A673 (cell line): ENCODE measurements around the gene SORCS1. TPM values are rescaled to one million over a fixed set of nuclear protein-coding genes. Genes with fewer than 3 reads are reported as not detected.

Experiments used
- Bru-seq: library from RNA; stranded (reverse); fragments of 400-500 nt; gene quantifications from one replicate; lab custom pipeline; 2021; lab: Mats Ljungman, UMichigan
- BruChase-seq, 2 experiments: library from RNA; stranded (reverse); fragments of 400-500 nt; gene quantifications; one replicate each; lab custom pipeline; 2021; lab: Mats Ljungman, UMichigan
- BruUV-seq: library from RNA; stranded (reverse); fragments of 400-500 nt; replicated peaks from 2 replicates; lab custom pipeline; 2021; lab: Mats Ljungman, UMichigan
- CTCF ChIA-PET: fragments of 300-600 bp; sonication (Branson Sonifier 250); formaldehyde crosslinking; loops from one replicate; lab custom pipeline; 2022; ENCODE audit warnings: antibody characterized with exemption; lab: Charles Lee
- POLR2A ChIA-PET: fragments of 300-600 bp; sonication (Branson Sonifier 250); formaldehyde crosslinking; loops from one replicate; lab custom pipeline; 2022; ENCODE audit warnings: antibody characterized with exemption; ENCODE audit not compliant: low non-redundant PET; lab: Charles Lee
- DNase-seq: peaks from one replicate; pipeline ENCODE4 v3.0.0-alpha.2; 2015; ENCODE audit warnings: low spot score
- H3K27ac ChIP-seq: fragments of 200-600 bp; sonication (generic); 2 replicates; pipeline ENCODE4 v1.5.1; 2016; ENCODE audit warnings: mixed run types, low read depth, mild to moderate bottlenecking, mixed read lengths, antibody characterized with exemption, low read length; ENCODE audit not compliant: poor library complexity, severe bottlenecking
- H3K27me3 ChIP-seq: fragments of 200-600 bp; sonication (generic); replicated peaks from 2 replicates; pipeline ENCODE4 v1.6.1; 2017; ENCODE audit warnings: mixed run types, low read depth, mild to moderate bottlenecking, mixed read lengths, antibody characterized with exemption, low read length; ENCODE audit not compliant: insufficient read depth, poor library complexity
- H3K36me3 ChIP-seq: fragments of 200-600 bp; sonication (generic); 2 replicates; pipeline ENCODE4 v1.6.1; 2016; ENCODE audit warnings: mixed run types, mild to moderate bottlenecking, mixed read lengths, antibody characterized with exemption, low read length; ENCODE audit not compliant: insufficient read depth, poor library complexity, severe bottlenecking
- H3K4me1 ChIP-seq: fragments of 200-600 bp; sonication (generic); 2 replicates; pipeline ENCODE4 v1.6.1; 2017; ENCODE audit warnings: mixed run types, mild to moderate bottlenecking, mixed read lengths, antibody characterized with exemption, low read length; ENCODE audit not compliant: insufficient read depth, poor library complexity, severe bottlenecking
- H3K4me3 ChIP-seq: fragments of 200-600 bp; sonication (generic); 2 replicates; pipeline ENCODE4 v1.5.1; 2016; ENCODE audit warnings: low read depth, mixed run types, mild to moderate bottlenecking, mixed read lengths, low read length; ENCODE audit not compliant: poor library complexity, severe bottlenecking
- H3K9me3 ChIP-seq: fragments of 200-600 bp; sonication (generic); 2 replicates; pipeline ENCODE4 v1.6.1; 2016; ENCODE audit warnings: mixed run types, low read depth, mild to moderate bottlenecking, mixed read lengths, antibody characterized with exemption, low read length; ENCODE audit not compliant: poor library complexity, severe bottlenecking
- EZH2 ChIP-seq: fragments of 200-600 bp; sonication (generic); IDR thresholded peaks from 2 replicates; pipeline ENCODE4 v1.6.1; 2017; ENCODE audit warnings: borderline replicate concordance, low read depth, mild to moderate bottlenecking, mixed read lengths, antibody characterized with exemption, low read length; ENCODE audit not compliant: poor library complexity, severe bottlenecking
- intact Hi-C: fragments of 100-400 bp; cut with micrococcal nuclease; formaldehyde crosslinking; loops from one replicate; pipeline ENCODE4 v1.10.0; 2022; ENCODE audit not compliant: unreplicated experiment
- long read RNA-seq: library from polyadenylated mRNA; stranded (forward); transcript quantifications from one replicate; pipeline ENCODE4 v2.0.0, GENCODE V29; 2022
- total RNA-seq: library from RNA; stranded (reverse); gene quantifications from 2 replicates; pipeline ENCODE4 v1.2.3, GENCODE V29; 2021
- TF ChIP-seq, protein P1 (sequence below): fragments of 300-800, 200-600 bp; sonication (generic); conservative IDR thresholded peaks from 2 replicates; pipeline ENCODE4 v1.5.1; 2017; ENCODE audit warnings: low read depth, mild to moderate bottlenecking, antibody characterized with exemption, low read length, moderate library complexity, mixed read lengths

Gene SORCS1
- total RNA-seq (0.34 and 0.50 TPM in 2 replicates), Bru-seq, nascent RNA (percentile 18 among the genes with signal in this experiment), BruChase-seq, experiment 1, labeled RNA remaining after a 2-hour chase (percentile 17 among the genes with signal in this experiment), BruChase-seq, experiment 2, labeled RNA remaining after a 6-hour chase (percentile 16 among the genes with signal in this experiment)
- long read RNA-seq, result 0 reads

DNA sequence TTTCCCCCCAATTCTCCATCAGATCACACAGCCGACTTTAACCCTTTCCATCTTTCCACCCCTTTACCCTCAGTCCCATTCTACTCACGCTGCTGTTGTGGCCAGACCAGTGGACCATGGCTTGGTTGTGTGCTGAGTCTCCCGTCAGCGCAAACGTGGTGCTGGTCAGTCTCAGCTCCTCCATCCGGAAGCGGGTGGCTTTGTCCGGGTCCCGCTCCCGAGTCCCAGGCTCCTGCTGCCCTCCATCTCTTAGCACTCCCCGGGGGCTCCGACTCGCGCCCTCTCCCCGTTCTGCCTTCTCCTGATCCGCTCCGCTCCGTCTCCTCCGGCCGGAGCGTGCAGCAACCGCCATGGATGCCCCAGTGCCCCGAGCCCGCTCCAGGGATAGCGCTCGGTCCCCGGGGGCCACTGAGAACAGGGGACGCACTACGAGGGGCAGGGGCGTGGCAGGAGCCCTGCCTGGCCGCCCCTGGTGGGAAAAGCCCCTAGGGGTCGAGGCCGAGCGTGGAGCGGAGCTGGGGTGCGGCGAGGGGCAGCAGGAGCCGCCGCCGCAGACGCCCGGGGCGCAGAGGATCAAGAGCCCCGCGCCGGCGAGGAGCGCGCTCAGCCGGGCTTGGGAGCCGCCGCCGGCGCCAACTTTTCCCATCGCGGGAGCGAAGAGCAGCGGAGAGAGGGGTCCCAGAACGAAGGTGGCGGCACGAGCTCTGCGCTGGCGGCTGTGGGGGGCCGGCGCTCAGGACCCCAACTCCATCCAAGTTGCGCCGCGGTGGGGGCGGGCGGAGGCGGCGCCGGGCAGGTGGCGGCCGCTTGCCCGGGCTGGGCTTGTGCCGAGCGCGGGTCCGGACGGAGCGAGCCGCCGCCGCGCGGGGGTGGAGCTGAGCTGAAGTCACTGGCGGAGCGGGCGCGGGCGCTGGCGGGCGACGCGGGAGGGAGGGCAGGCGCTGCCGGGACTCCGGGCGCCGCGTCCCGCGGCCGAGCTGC, at the start of gene SORCS1:
TSS of gene SORCS1 (minus strand) at position 826 of the 981 bp plus-strand sequence.
- DNase-seq, result peak; percentile 52
- peak; percentile 79 for TF ChIP-seq EZH2
- TF ChIP-seq, protein P1, sequence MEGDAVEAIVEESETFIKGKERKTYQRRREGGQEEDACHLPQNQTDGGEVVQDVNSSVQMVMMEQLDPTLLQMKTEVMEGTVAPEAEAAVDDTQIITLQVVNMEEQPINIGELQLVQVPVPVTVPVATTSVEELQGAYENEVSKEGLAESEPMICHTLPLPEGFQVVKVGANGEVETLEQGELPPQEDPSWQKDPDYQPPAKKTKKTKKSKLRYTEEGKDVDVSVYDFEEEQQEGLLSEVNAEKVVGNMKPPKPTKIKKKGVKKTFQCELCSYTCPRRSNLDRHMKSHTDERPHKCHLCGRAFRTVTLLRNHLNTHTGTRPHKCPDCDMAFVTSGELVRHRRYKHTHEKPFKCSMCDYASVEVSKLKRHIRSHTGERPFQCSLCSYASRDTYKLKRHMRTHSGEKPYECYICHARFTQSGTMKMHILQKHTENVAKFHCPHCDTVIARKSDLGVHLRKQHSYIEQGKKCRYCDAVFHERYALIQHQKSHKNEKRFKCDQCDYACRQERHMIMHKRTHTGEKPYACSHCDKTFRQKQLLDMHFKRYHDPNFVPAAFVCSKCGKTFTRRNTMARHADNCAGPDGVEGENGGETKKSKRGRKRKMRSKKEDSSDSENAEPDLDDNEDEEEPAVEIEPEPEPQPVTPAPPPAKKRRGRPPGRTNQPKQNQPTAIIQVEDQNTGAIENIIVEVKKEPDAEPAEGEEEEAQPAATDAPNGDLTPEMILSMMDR, result no peak
- ChIA-PET CTCF (no interaction called here), POLR2A (no interaction called here)
- intact Hi-C loops, result no loop called here
- BruUV-seq, result no TSS peak
- Histone ChIP-seq H3K36me3 (no peaks in the 10 kb centered on the region), H3K4me1 (peaks cover 4% of the 10 kb centered on the region), H3K27me3 (peaks cover 67% of the 10 kb centered on the region), H3K4me3 (peak within 1 kb of the TSS; percentile 50), H3K9me3 (no peaks in the 10 kb centered on the region), H3K27ac (no peak within 1 kb of the TSS)

DNA sequence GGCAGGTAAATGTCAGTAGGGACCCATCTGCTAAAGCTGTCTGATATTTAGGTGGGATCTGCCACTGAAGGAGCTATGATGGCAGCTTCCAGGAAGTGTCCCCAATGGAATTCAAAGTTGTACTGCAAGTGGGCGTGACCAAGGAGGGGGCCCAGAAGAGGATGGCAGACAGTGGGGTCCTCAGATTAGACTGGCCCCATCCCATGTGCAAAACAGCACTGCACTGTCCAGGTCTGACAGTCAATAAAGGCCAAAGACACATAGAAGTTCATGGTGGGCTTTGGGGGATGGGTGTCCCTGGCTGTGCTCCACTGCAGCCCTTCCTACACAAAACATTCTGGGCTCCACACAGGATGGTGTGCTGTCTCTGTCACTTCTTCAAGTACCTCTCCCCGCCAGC, 49.8 kb upstream of the SORCS1 start:
- H3K4me3 ChIP-seq, result no peak overlapping the region
- no peaks in the 10 kb centered on the region for H3K27me3 ChIP-seq
- H3K4me1 ChIP-seq, result no peaks in the 10 kb centered on the region
- intact Hi-C loops, result no loop called here
- H3K27ac ChIP-seq, result no peak overlapping the region
- no peaks in the 10 kb centered on the region for H3K9me3 ChIP-seq
- no peak for DNase-seq
- POLR2A ChIA-PET, result no interaction called here
- CTCF ChIA-PET, result no interaction called here
- no TSS peak for BruUV-seq
- no peaks in the 10 kb centered on the region for H3K36me3 ChIP-seq
- no peak for TF ChIP-seq EZH2
- TF ChIP-seq, protein P1, result no peak

- no TSS peak for BruUV-seq
- ChIA-PET POLR2A (no interaction called here), CTCF (no interaction called here)
- no peak for DNase-seq
- Histone ChIP-seq H3K4me3 (no peak overlapping the region), H3K27ac (no peak overlapping the region), H3K4me1 (no peaks in the 10 kb centered on the region), H3K27me3 (no peaks in the 10 kb centered on the region), H3K36me3 (no peaks in the 10 kb centered on the region), H3K9me3 (no peaks in the 10 kb centered on the region)
- TF ChIP-seq EZH2, result no peak
- TF ChIP-seq, protein P1, result no peak
- intact Hi-C loops, result no loop called here
These were observed 49.4 kb upstream of the SORCS1 start for GRCh38 chr10:107213861-107214260.
